ENCODE measurements around the gene SUSD3.
"Not testable (repeated sequence)": the region's sequence is repeated elsewhere in the genome, so short reads cannot be mapped to it uniquely, and the experiment has no call there.

The SUSD3 gene

GRCh38 chr9:93112116-93112863 lies 53.8 kb downstream of the SUSD3 start:
- no peak for DNase-seq (ENCODE audit: low read depth)

- no peak for DNase-seq (ENCODE audit: low read depth)
Measured at GRCh38 chr9:93112864-93113389, 54.4 kb downstream of the SUSD3 start.

- DNase-seq (ENCODE audit: low read depth), result no peak
Measured at GRCh38 chr9:93114169-93114983, 55.9 kb downstream of the SUSD3 start.

- no peak for DNase-seq (ENCODE audit: low read depth)
Measured at GRCh38 chr9:93114984-93115335, 56.5 kb downstream of the SUSD3 start.

GRCh38 chr9:93115486-93116071 lies 57.1 kb downstream of the SUSD3 start:
- DNase-seq (ENCODE audit: low read depth), result no peak

GRCh38 chr9:93116072-93116961 lies 57.8 kb downstream of the SUSD3 start:
- peak; percentile 91 for DNase-seq (ENCODE audit: low read depth)

GRCh38 chr9:93117521-93117920 lies 59.0 kb downstream of the SUSD3 start:
- not testable (repeated sequence) for DNase-seq (ENCODE audit: low read depth)

- DNase-seq (ENCODE audit: low read depth), result no peak
Measured at GRCh38 chr9:93117924-93118862, 59.7 kb downstream of the SUSD3 start.

GRCh38 chr9:93118863-93119702 lies 60.6 kb downstream of the SUSD3 start:
- no peak for DNase-seq (ENCODE audit: low read depth)

GRCh38 chr9:93119703-93119952 lies 61.1 kb downstream of the SUSD3 start:
- DNase-seq (ENCODE audit: low read depth), result no peak

- peak; percentile 97 for DNase-seq (ENCODE audit: low read depth)
Measured at GRCh38 chr9:93119953-93120845, 61.7 kb downstream of the SUSD3 start.

GRCh38 chr9:93120846-93121315 lies 62.4 kb downstream of the SUSD3 start:
- DNase-seq (ENCODE audit: low read depth), result no peak

GRCh38 chr9:93121316-93122241 lies 63.1 kb downstream of the SUSD3 start:
- no peak for DNase-seq (ENCODE audit: low read depth)

GRCh38 chr9:93122721-93123221 lies 64.3 kb downstream of the SUSD3 start:
- no peak for DNase-seq (ENCODE audit: low read depth)

- DNase-seq (ENCODE audit: low read depth), result no peak
Measured at GRCh38 chr9:93123561-93124283, 65.2 kb downstream of the SUSD3 start.

- no peak for DNase-seq (ENCODE audit: low read depth)
Measured at GRCh38 chr9:93124793-93125192, 66.3 kb downstream of the SUSD3 start.

Data from iris pigment epithelial cell (primary cell).